CD14-positive monocyte (primary cell): Measurements from ENCODE around the gene DRAM2. TPM values are rescaled to one million over a fixed set of nuclear protein-coding genes. Genes with fewer than 3 reads are reported as not detected.

Experiments
- DNase-seq, 3 donors: peaks; one replicate each; pipeline ENCODE4 v3.0.0-alpha.2; 2011 to 2022
- H2AFZ ChIP-seq: 2 replicates; pipeline ENCODE4 v1.6.0; 2012; ENCODE audit warnings: mild to moderate bottlenecking, low read depth, low read length, inconsistent platforms; ENCODE audit not compliant: insufficient read depth, poor library complexity, severe bottlenecking
- H3K27ac ChIP-seq, 2 donors: 1 replicate in 1 of 2; 2 replicates in 1 of 2; pipeline ENCODE4 v1.5.1; 2012 to 2013; ENCODE audit warnings: low read length in 2 of 2, control low read depth in 1 of 2, inconsistent platforms in 1 of 2, low read depth in 1 of 2, mild to moderate bottlenecking in 1 of 2
- H3K27me3 ChIP-seq, 2 donors: one replicate each; pipeline versions ENCODE4 v1.6.0 to v1.6.1; 2011 to 2013; ENCODE audit warnings: low read length in 2 of 2; ENCODE audit not compliant: control insufficient read depth in 2 of 2, insufficient read depth in 2 of 2
- H3K36me3 ChIP-seq, 2 donors: replicated peaks in 1 of 2; 1 replicate in 1 of 2; 2 replicates in 1 of 2; pipeline versions ENCODE4 v1.5.1 to v1.6.1; 2012 to 2013; ENCODE audit warnings: low read length in 2 of 2, control low read depth in 1 of 2, inconsistent platforms in 1 of 2, mild to moderate bottlenecking in 1 of 2; ENCODE audit not compliant: insufficient read depth in 2 of 2, control insufficient read depth in 1 of 2
- H3K4me1 ChIP-seq, 2 donors: 1 replicate in 1 of 2; 2 replicates in 1 of 2; pipeline versions ENCODE4 v1.5.1 to v1.6.1; 2012 to 2013; ENCODE audit warnings: low read length in 2 of 2, control low read depth in 1 of 2, inconsistent platforms in 1 of 2, mild to moderate bottlenecking in 1 of 2, moderate library complexity in 1 of 2; ENCODE audit not compliant: insufficient read depth in 2 of 2, control insufficient read depth in 1 of 2
- H3K4me2 ChIP-seq: replicated peaks from 2 replicates; pipeline ENCODE3; 2012; ENCODE audit warnings: low read length, moderate library complexity, mild to moderate bottlenecking; ENCODE audit not compliant: poor library complexity, severe bottlenecking; ENCODE audit errors: extremely low read depth
- H3K4me3 ChIP-seq, 3 experiments: fragments of 200-600 bp in 1 of 3; sonication (generic) in 1 of 3; replicated peaks in 1 of 3; 1 replicate in 2 of 3; 2 replicates in 1 of 3; pipeline ENCODE4 v1.5.1; 2011 to 2013; ENCODE audit warnings: low read length in 3 of 3, mild to moderate bottlenecking in 3 of 3, control low read depth in 2 of 3, low read depth in 2 of 3, inconsistent platforms in 1 of 3, moderate library complexity in 1 of 3
- H3K79me2 ChIP-seq: 2 replicates; pipeline ENCODE4 v1.6.0; 2012; ENCODE audit warnings: mild to moderate bottlenecking, control low read depth, inconsistent platforms, low read length, moderate library complexity; ENCODE audit not compliant: insufficient read depth
- H3K9ac ChIP-seq: 2 replicates; pipeline ENCODE4 v1.6.0; 2017; ENCODE audit warnings: low read length, mild to moderate bottlenecking; ENCODE audit not compliant: insufficient read depth, poor library complexity, severe bottlenecking
- H3K9me3 ChIP-seq, 2 donors: replicated peaks in 1 of 2; 1 replicate in 1 of 2; 2 replicates in 1 of 2; pipeline versions ENCODE4 v1.5.1 to v1.6.1; 2012 to 2013; ENCODE audit warnings: low read length in 2 of 2, control low read depth in 1 of 2; ENCODE audit not compliant: control insufficient read depth in 1 of 2, insufficient read depth in 1 of 2
- H4K20me1 ChIP-seq: 2 replicates; pipeline ENCODE4 v1.6.0; 2012; ENCODE audit warnings: mild to moderate bottlenecking, low read length, control low read depth, moderate library complexity; ENCODE audit not compliant: insufficient read depth
- H3K27ac Mint-ChIP-seq, 7 donors: one replicate each; pipeline ENCODE4 v1.8.0; 2020; ENCODE audit warnings: mild to moderate bottlenecking in 7 of 7, mixed read lengths in 7 of 7, moderate library complexity in 6 of 7, inconsistent platforms in 2 of 7
- H3K27me3 Mint-ChIP-seq, 3 donors: one replicate each; pipeline ENCODE4 v1.8.0; 2021 to 2022; ENCODE audit warnings: low read depth in 3 of 3, mild to moderate bottlenecking in 3 of 3, mixed read lengths in 3 of 3, moderate library complexity in 3 of 3, inconsistent platforms in 1 of 3
- H3K36me3 Mint-ChIP-seq, 2 donors: one replicate each; pipeline ENCODE4 v1.8.0; 2020; ENCODE audit warnings: mixed read lengths in 2 of 2, inconsistent platforms in 1 of 2, mild to moderate bottlenecking in 1 of 2
- H3K4me1 Mint-ChIP-seq: one replicate; pipeline ENCODE4 v1.8.0; 2020; ENCODE audit warnings: mild to moderate bottlenecking, mixed read lengths
- H3K4me3 Mint-ChIP-seq, 2 donors: one replicate each; pipeline ENCODE4 v1.8.0; 2020; ENCODE audit warnings: mild to moderate bottlenecking in 2 of 2, mixed read lengths in 2 of 2, moderate library complexity in 1 of 2
- H3K9me3 Mint-ChIP-seq, 7 donors: one replicate each; pipeline ENCODE4 v1.8.0; 2020 to 2022; ENCODE audit warnings: mixed read lengths in 7 of 7, mild to moderate bottlenecking in 6 of 7, moderate library complexity in 6 of 7, inconsistent platforms in 2 of 7
- CTCF ChIP-seq: fragments of 200-600 bp; IDR thresholded peaks from one replicate; pipeline ENCODE4 v1.8.0; 2022; ENCODE audit warnings: antibody characterized with exemption, mild to moderate bottlenecking
- WGBS: methylation state at CpG from one replicate; pipeline ENCODE4 v1.1.5; 2013; ENCODE audit warnings: missing lambda C conversion rate; ENCODE audit not compliant: insufficient coverage; 5-methylcytosine and 5-hydroxymethylcytosine counted together
- intact Hi-C, 2 donors: fragments of 100-400 bp; cut with micrococcal nuclease; formaldehyde crosslinking; loops; one replicate each; pipeline versions ENCODE4 v1.15.0 to v1.15.1; 2023
- polyA plus RNA-seq, 3 donors: library from polyadenylated mRNA; depleted of rRNA in 1 of 3; unstranded in 2 of 3; stranded (reverse) in 1 of 3; fragments of 300-500 nt in 2 of 3; fragments of >200 nt in 1 of 3; fragmentation: Illumina TruSeq in 2 of 3; gene quantifications; 1 replicate in 2 of 3; 2 replicates in 1 of 3; pipeline ENCODE4 v1.2.3, GENCODE V29; 2012 to 2021

The DRAM2 gene
- polyA plus RNA-seq, 3 donors: 85.9 to 204 (median 190) TPM

GRCh38 chr1:111142356-111142975 is 2.6 kb upstream of the DRAM2 start:
- intact Hi-C loops: loop anchor here (5.0 kb wide), 2 partner anchors 50 to 65 kb away; no protein-coding TSS in a partner anchor
- H3K9ac ChIP-seq: no peak overlapping the region
- peak overlapping the region in 1 of 3 experiments; percentile 92 for H3K4me3 ChIP-seq
- H3K9me3 ChIP-seq: no peaks in the 10 kb centered on the region
- Mint-ChIP-seq H3K27me3 (peaks cover 0 to 1% (median 0%) of the 10 kb centered on the region in 3 donors), H3K36me3 (peaks cover 22 to 25% of the 10 kb centered on the region in 2 donors), H3K27ac (peak overlapping the region in 2 of 7 donors; percentile 36 to 66), H3K4me3 (peak overlapping the region in 1 of 2 donors; percentile 42), H3K9me3 (no peaks in the 10 kb centered on the region), H3K4me1 (peaks cover 58% of the 10 kb centered on the region)
- no peak for TF ChIP-seq CTCF
- H4K20me1 ChIP-seq: peaks cover 68% of the 10 kb centered on the region
- H3K36me3 ChIP-seq: peaks cover 6 to 26% of the 10 kb centered on the region in 2 donors
- H3K79me2 ChIP-seq: peaks cover 100% of the 10 kb centered on the region
- peaks cover 26 to 37% of the 10 kb centered on the region in 2 donors for H3K4me1 ChIP-seq
- no peak for DNase-seq
- peak overlapping the region; percentile 85 for H3K4me2 ChIP-seq
- 100% methylated on average over 1 of the region's 5 CpGs for WGBS
- H3K27ac ChIP-seq: peak overlapping the region in 1 of 2 donors; percentile 91
- no peak overlapping the region for H2AFZ ChIP-seq
- H3K27me3 ChIP-seq: no peaks in the 10 kb centered on the region

GRCh38 chr1:111141245-111142220 is 1.6 kb upstream of the DRAM2 start:
- TF ChIP-seq CTCF: no peak
- Mint-ChIP-seq H3K4me3 (peak overlapping the region; percentile 99 to 100), H3K4me1 (peaks cover 57% of the 10 kb centered on the region), H3K36me3 (peaks cover 28 to 30% of the 10 kb centered on the region in 2 donors), H3K9me3 (no peaks in the 10 kb centered on the region), H3K27me3 (peaks cover 0 to 1% (median 0%) of the 10 kb centered on the region in 3 donors), H3K27ac (peak overlapping the region; percentile 73 to 99 (median 84))
- Histone ChIP-seq H3K27me3 (no peaks in the 10 kb centered on the region), H2AFZ (peak overlapping the region; percentile 94), H3K9ac (peak overlapping the region; percentile 90), H3K4me3 (peak overlapping the region; percentile 68 to 99 (median 92)), H3K9me3 (no peaks in the 10 kb centered on the region), H3K4me2 (peak overlapping the region; percentile 85), H3K27ac (peak overlapping the region in 1 of 2 donors; percentile 91), H4K20me1 (peaks cover 59% of the 10 kb centered on the region), H3K79me2 (peaks cover 100% of the 10 kb centered on the region), H3K36me3 (peaks cover 9 to 33% of the 10 kb centered on the region in 2 donors), H3K4me1 (peaks cover 26 to 37% of the 10 kb centered on the region in 2 donors)
- DNase-seq: peak in 1 of 3 donors; percentile 12
- 7% methylated on average over 2 of the region's 5 CpGs for WGBS
- intact Hi-C loops: loop anchor here (5.0 kb wide), 2 partner anchors 51 to 66 kb away; no protein-coding TSS in a partner anchor
